Mesendoderm (in vitro differentiated cells): Measurements from ENCODE around the gene PDK2.

Experiments used
- DNase-seq: peaks from one replicate; pipeline ENCODE4 v3.0.0; 2013
- H2AK5ac ChIP-seq: 2 replicates; pipeline ENCODE4 v1.6.1; 2013; ENCODE audit warnings: low read length, inconsistent platforms
- H2BK120ac ChIP-seq: 2 replicates; pipeline ENCODE4 v1.6.1; 2013; ENCODE audit warnings: low read depth, mild to moderate bottlenecking, low read length, moderate library complexity, mixed read lengths
- H2BK15ac ChIP-seq: replicated peaks from 2 replicates; pipeline ENCODE4 v1.6.1; 2013; ENCODE audit warnings: low read depth, mild to moderate bottlenecking, moderate library complexity
- H2BK5ac ChIP-seq: 2 replicates; pipeline ENCODE4 v1.6.1; 2013; ENCODE audit warnings: low read length, inconsistent platforms
- H3K18ac ChIP-seq: 2 replicates; pipeline ENCODE4 v1.6.1; 2013; ENCODE audit warnings: mild to moderate bottlenecking, low read length, mixed read lengths
- H3K23ac ChIP-seq: one replicate; pipeline ENCODE4 v1.6.1; 2013; ENCODE audit warnings: low read length
- H3K27ac ChIP-seq: 2 replicates; pipeline ENCODE4 v1.5.1; 2013; ENCODE audit warnings: low read depth, mild to moderate bottlenecking, inconsistent platforms, low read length, moderate library complexity
- H3K27me3 ChIP-seq: 2 replicates; pipeline ENCODE4 v1.6.1; 2013; ENCODE audit warnings: low read length, control low read depth, mild to moderate bottlenecking, inconsistent platforms; ENCODE audit not compliant: insufficient read depth, poor library complexity
- H3K36me3 ChIP-seq: 2 replicates; pipeline ENCODE4 v1.6.1; 2013; ENCODE audit warnings: low read length, inconsistent platforms; ENCODE audit not compliant: control insufficient read depth, insufficient read depth
- H3K4ac ChIP-seq: one replicate; pipeline ENCODE4 v1.6.1; 2013; ENCODE audit warnings: low read depth, mild to moderate bottlenecking, low read length, moderate library complexity
- H3K4me1 ChIP-seq: 2 replicates; pipeline ENCODE4 v1.6.1; 2013; ENCODE audit warnings: low read depth, low read length, inconsistent platforms; ENCODE audit not compliant: control insufficient read depth
- H3K4me2 ChIP-seq: 2 replicates; pipeline ENCODE4 v1.6.1; 2013; ENCODE audit warnings: low read length
- H3K4me3 ChIP-seq: 2 replicates; pipeline ENCODE4 v1.5.1; 2013; ENCODE audit warnings: mild to moderate bottlenecking, low read length
- H3K56ac ChIP-seq: one replicate; pipeline ENCODE4 v1.6.1; 2013; ENCODE audit warnings: low read length
- H3K79me1 ChIP-seq: 2 replicates; pipeline ENCODE4 v1.6.1; 2013; ENCODE audit warnings: low read length, inconsistent platforms
- H3K79me2 ChIP-seq: 2 replicates; pipeline ENCODE4 v1.6.1; 2013; ENCODE audit warnings: mild to moderate bottlenecking, low read length; ENCODE audit not compliant: control insufficient read depth, insufficient read depth
- H3K9ac ChIP-seq: 2 replicates; pipeline ENCODE4 v1.6.1; 2013; ENCODE audit warnings: low read length, inconsistent platforms
- H4K5ac ChIP-seq: one replicate; pipeline ENCODE4 v1.6.1; 2013; ENCODE audit warnings: low read length
- H4K8ac ChIP-seq: one replicate; pipeline ENCODE4 v1.6.1; 2013; ENCODE audit warnings: low read depth, mild to moderate bottlenecking, control low read depth, low read length, moderate library complexity
- WGBS: extraction: QIAGEN DNeasy Blood & Tissue Kit; methylation state at CpG from one replicate; pipeline ENCODE4 v1.1.7; 2013; ENCODE audit warnings: low lambda C conversion rate, missing lambda C conversion rate; ENCODE audit not compliant: insufficient coverage; ENCODE audit errors: extremely low coverage; 5-methylcytosine and 5-hydroxymethylcytosine counted together

PDK2 gene

GRCh38 chr17:50103252-50103651 lies 8.1 kb downstream of the PDK2 start:
- Histone ChIP-seq H4K5ac (no peak overlapping the region), H3K36me3 (no peaks in the 10 kb centered on the region), H3K27me3 (no peaks in the 10 kb centered on the region), H3K18ac (no peak overlapping the region), H2BK5ac (no peak overlapping the region), H3K4me1 (peaks cover 11% of the 10 kb centered on the region), H4K8ac (no peak overlapping the region), H3K23ac (no peak overlapping the region), H3K79me1 (no peaks in the 10 kb centered on the region), H3K4me3 (no peak overlapping the region), H3K79me2 (no peaks in the 10 kb centered on the region), H2AK5ac (no peak overlapping the region), H2BK15ac (no peak overlapping the region), H3K4me2 (no peak overlapping the region), H3K27ac (no peak overlapping the region), H3K9ac (no peak overlapping the region), H3K56ac (no peak overlapping the region), H2BK120ac (no peak overlapping the region), H3K4ac (no peak overlapping the region)
- WGBS = no CpG with 5 or more reads among the region's 2 CpGs
- DNase-seq = no peak

GRCh38 chr17:50103941-50104340 lies 8.8 kb downstream of the PDK2 start:
- Histone ChIP-seq H2BK5ac (no peak overlapping the region), H2BK120ac (no peak overlapping the region), H3K79me2 (no peaks in the 10 kb centered on the region), H3K79me1 (no peaks in the 10 kb centered on the region), H4K8ac (no peak overlapping the region), H4K5ac (no peak overlapping the region), H3K23ac (no peak overlapping the region), H3K4ac (no peak overlapping the region), H3K4me2 (no peak overlapping the region), H2BK15ac (no peak overlapping the region), H3K36me3 (no peaks in the 10 kb centered on the region), H3K9ac (no peak overlapping the region), H3K4me3 (no peak overlapping the region), H3K56ac (no peak overlapping the region), H3K27ac (no peak overlapping the region), H3K18ac (no peak overlapping the region), H3K27me3 (no peaks in the 10 kb centered on the region), H2AK5ac (no peak overlapping the region), H3K4me1 (peaks cover 11% of the 10 kb centered on the region)
- WGBS = no CpG with 5 or more reads among the region's 5 CpGs
- DNase-seq = no peak

- no peak overlapping the region for H2BK120ac ChIP-seq
- no peak overlapping the region for H2BK5ac ChIP-seq
- H3K18ac ChIP-seq = no peak overlapping the region
- H3K36me3 ChIP-seq = no peaks in the 10 kb centered on the region
- H3K4me3 ChIP-seq = no peak overlapping the region
- no peak overlapping the region for H4K5ac ChIP-seq
- no peaks in the 10 kb centered on the region for H3K27me3 ChIP-seq
- H3K23ac ChIP-seq = no peak overlapping the region
- H3K4me1 ChIP-seq = peaks cover 9% of the 10 kb centered on the region
- no peak overlapping the region for H3K56ac ChIP-seq
- no peak overlapping the region for H3K4me2 ChIP-seq
- no peaks in the 10 kb centered on the region for H3K79me2 ChIP-seq
- no peak overlapping the region for H3K4ac ChIP-seq
- H3K27ac ChIP-seq = no peak overlapping the region
- DNase-seq = no peak
- H2AK5ac ChIP-seq = no peak overlapping the region
- WGBS = no CpG with 5 or more reads among the region's 21 CpGs
- H3K79me1 ChIP-seq = no peaks in the 10 kb centered on the region
- no peak overlapping the region for H3K9ac ChIP-seq
- H4K8ac ChIP-seq = no peak overlapping the region
- no peak overlapping the region for H2BK15ac ChIP-seq
Measured at GRCh38 chr17:50105811-50106210, 10.7 kb downstream of the PDK2 start.

GRCh38 chr17:50106393-50107131 lies 11.4 kb downstream of the PDK2 start:
- Histone ChIP-seq H3K56ac (no peak overlapping the region), H3K23ac (no peak overlapping the region), H4K8ac (no peak overlapping the region), H3K79me2 (no peaks in the 10 kb centered on the region), H2BK15ac (no peak overlapping the region), H3K9ac (no peak overlapping the region), H3K4me3 (no peak overlapping the region), H3K79me1 (no peaks in the 10 kb centered on the region), H2BK5ac (no peak overlapping the region), H2AK5ac (no peak overlapping the region), H4K5ac (no peak overlapping the region), H3K18ac (no peak overlapping the region), H3K36me3 (no peaks in the 10 kb centered on the region), H2BK120ac (no peak overlapping the region), H3K4ac (no peak overlapping the region), H3K27ac (no peak overlapping the region), H3K4me2 (no peak overlapping the region), H3K27me3 (no peaks in the 10 kb centered on the region), H3K4me1 (peaks cover 3% of the 10 kb centered on the region)
- no peak for DNase-seq
- WGBS = no CpG with 5 or more reads among the region's 13 CpGs

- H4K8ac ChIP-seq = no peak overlapping the region
- H3K36me3 ChIP-seq = no peaks in the 10 kb centered on the region
- H3K9ac ChIP-seq = no peak overlapping the region
- H3K4me2 ChIP-seq = no peak overlapping the region
- H4K5ac ChIP-seq = no peak overlapping the region
- no peak overlapping the region for H3K4ac ChIP-seq
- no peak overlapping the region for H3K4me3 ChIP-seq
- no peak for DNase-seq
- H3K56ac ChIP-seq = no peak overlapping the region
- H2BK120ac ChIP-seq = no peak overlapping the region
- no peaks in the 10 kb centered on the region for H3K79me2 ChIP-seq
- no CpG with 5 or more reads among the region's 10 CpGs for WGBS
- H3K27ac ChIP-seq = no peak overlapping the region
- H2AK5ac ChIP-seq = no peak overlapping the region
- H3K18ac ChIP-seq = no peak overlapping the region
- no peaks in the 10 kb centered on the region for H3K27me3 ChIP-seq
- H3K4me1 ChIP-seq = peaks cover 2% of the 10 kb centered on the region
- H2BK5ac ChIP-seq = no peak overlapping the region
- H2BK15ac ChIP-seq = no peak overlapping the region
- H3K23ac ChIP-seq = no peak overlapping the region
- H3K79me1 ChIP-seq = no peaks in the 10 kb centered on the region
Measured at GRCh38 chr17:50107790-50108414, 12.8 kb downstream of the PDK2 start.
